Measurements from ENCODE around the gene SIGLEC11.
A peak's percentile ranks its signal among the peaks of the same experiment; 100 is the strongest.
"Not testable (repeated sequence)": the region's sequence is repeated elsewhere in the genome, so short reads cannot be mapped to it uniquely, and the experiment has no call there.

SIGLEC11 gene, protein sequence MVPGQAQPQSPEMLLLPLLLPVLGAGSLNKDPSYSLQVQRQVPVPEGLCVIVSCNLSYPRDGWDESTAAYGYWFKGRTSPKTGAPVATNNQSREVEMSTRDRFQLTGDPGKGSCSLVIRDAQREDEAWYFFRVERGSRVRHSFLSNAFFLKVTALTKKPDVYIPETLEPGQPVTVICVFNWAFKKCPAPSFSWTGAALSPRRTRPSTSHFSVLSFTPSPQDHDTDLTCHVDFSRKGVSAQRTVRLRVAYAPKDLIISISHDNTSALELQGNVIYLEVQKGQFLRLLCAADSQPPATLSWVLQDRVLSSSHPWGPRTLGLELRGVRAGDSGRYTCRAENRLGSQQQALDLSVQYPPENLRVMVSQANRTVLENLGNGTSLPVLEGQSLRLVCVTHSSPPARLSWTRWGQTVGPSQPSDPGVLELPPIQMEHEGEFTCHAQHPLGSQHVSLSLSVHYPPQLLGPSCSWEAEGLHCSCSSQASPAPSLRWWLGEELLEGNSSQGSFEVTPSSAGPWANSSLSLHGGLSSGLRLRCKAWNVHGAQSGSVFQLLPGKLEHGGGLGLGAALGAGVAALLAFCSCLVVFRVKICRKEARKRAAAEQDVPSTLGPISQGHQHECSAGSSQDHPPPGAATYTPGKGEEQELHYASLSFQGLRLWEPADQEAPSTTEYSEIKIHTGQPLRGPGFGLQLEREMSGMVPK

DNA sequence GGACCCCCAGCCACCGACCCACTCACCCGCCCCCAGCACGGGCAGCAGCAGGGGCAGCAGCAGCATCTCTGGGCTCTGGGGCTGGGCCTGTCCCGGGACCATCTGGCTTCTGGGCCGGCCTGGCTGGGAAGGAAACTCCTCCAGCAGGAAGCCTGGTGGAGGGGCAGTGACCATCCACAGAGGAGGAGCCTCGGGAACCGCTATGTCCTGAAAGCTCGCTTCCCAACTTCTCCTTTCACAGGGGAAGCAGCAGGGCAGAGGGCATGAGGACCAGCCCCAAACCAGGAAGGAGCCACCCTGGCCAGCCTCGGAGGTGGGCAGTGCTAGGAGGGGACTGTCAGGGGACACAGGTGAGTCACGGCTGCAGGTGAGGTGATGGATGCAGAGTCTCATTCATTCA, at the start of gene SIGLEC11:
Gene SIGLEC11, minus strand, starts transcription at position 193 of the 400 bp plus-strand sequence. Its CDS starts 91 bp downstream, at position 102.
- not testable (repeated sequence) for DNase-seq (ENCODE audit: low read depth in 3 of 3)

DNA sequence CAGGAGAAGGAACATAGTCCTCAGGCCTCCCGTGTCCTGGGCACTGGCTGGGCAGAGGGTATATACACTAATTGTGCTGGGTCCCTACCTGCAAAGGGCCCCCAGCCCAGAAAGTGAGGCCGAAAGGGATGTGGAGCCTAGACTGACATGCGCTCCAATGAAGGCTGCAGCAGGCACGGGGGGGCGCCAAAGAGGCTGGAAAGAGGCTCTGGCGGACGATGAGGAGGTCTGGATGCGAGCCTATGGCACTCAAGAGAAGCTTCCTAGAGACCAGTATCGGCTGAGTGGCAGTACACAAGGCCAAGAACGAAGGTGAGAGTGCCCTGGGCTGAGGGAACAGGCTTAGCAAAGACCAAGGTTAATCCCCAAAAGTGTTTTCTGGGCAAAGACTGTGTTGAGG, 47.6 kb upstream of the SIGLEC11 start:
- no peak for DNase-seq (ENCODE audit: low read depth in 3 of 3)

DNA sequence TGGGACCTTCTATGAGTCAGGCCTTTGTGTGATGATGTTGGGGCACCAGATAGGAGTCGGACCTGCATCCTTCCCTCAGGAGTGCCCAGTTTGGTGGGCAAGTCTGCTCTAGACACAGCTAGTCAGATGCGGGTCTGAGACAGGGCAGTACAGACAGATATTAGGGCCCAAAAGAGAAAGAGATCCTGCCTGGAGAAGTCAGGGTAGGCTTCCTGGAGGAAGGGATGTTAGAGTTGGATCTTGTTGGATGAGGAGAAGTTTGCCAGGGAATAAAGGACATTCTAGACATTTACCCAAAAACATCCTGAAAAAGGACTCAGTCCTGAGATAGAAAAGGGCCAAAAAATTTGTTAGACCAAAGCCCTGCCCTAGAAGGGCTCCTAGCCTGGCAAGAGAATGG, 47.0 kb upstream of the SIGLEC11 start:
- DNase-seq (ENCODE audit: low read depth in 3 of 3) = no peak

DNA sequence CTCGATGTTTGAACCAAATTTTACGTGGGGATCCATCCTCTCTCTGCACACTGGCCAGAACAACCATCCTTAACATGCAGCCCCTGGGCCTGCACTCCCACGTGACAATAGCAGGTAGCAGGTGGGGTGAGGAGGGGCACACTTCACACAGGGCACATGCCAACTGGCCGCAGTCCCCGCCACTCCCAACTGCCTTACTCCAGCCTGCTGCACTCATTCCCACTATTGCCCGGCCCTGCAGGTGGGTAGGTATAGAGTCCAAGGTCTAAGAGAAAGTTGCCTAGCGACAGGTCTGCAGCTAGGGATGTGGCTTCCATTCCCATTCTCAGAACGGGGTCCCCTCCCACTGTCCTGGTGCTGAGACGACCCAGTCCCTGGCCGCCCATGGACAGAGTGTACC, 46.2 kb upstream of the SIGLEC11 start:
- DNase-seq (ENCODE audit: low read depth in 3 of 3) = no peak

DNA sequence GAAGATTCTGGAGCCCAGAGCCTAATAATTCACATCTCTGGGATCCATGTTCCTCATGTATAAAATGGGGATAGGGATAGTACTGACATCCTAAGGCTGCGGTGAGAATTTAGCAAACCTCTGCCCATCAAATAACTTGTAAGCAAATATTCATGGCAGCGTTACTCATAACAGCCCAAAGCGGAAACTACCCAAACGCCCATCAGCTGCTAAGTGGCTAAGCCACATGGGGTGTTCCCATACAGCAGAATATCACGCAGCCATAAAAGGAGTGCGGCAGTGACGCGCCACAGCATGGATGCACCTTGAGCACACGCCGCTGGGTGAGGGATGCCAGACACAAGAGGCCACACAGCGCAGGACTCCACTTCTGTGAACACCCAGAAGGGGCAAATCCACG, 44.5 kb upstream of the SIGLEC11 start:
- DNase-seq (ENCODE audit: low read depth in 3 of 3) = no peak

DNA sequence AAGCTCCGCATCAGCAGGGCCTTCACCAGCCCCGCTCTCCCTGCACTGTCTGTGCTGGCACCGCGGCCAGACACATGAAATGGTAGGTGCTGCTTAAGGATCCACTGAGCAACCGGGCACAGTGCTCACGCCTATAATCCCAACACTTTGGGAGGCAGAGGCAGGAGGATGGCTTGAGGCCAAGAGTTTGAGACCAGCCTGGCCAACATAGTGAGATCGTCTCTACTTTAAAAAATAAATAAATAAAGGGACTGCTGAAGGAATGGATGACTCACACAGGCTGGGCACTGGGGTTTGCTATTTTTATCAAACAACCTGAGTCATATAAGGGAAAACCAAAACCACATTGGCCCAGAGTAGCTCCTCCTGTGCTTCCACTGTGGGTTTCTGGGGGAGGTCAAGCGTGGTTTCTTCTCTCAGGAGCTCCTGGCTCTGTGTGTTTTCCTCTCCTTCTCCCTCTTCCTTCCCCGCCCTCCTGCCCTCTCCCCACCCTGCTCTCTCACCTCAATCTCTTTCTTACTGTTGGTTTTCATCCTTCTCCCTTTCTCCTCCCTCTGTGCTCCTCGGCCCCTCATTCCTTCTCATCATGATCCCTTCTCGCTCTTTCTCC, 42.9 kb upstream of the SIGLEC11 start:
- DNase-seq (ENCODE audit: low read depth in 3 of 3) = peak in 1 of 3 experiments; percentile 27

DNA sequence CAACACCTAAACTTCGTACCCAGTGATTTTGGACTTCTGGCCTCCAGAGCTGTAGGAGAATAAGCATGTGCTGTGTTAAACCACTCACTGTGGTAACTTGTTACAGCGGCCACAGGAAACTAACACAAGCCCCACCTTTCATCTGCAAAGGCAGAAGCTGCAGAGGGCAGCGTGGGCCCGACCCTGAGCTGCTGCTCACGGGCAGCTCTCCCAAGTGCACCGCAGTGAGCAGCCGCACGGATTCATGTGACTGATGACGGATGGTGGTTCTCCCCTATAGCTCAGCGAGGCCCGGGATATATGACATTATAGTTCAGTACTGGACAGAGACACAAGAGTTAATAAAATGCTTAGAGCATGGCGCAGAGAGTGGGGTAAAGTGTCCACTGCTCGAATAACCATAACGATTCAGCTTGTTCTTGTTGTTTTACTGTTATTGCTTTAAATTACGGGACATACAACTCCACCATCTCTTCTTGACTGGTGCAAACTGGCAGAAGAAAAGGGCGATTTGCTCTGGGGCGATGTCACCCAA, 42.3 kb upstream of the SIGLEC11 start:
- no peak for DNase-seq (ENCODE audit: low read depth in 3 of 3)

DNA sequence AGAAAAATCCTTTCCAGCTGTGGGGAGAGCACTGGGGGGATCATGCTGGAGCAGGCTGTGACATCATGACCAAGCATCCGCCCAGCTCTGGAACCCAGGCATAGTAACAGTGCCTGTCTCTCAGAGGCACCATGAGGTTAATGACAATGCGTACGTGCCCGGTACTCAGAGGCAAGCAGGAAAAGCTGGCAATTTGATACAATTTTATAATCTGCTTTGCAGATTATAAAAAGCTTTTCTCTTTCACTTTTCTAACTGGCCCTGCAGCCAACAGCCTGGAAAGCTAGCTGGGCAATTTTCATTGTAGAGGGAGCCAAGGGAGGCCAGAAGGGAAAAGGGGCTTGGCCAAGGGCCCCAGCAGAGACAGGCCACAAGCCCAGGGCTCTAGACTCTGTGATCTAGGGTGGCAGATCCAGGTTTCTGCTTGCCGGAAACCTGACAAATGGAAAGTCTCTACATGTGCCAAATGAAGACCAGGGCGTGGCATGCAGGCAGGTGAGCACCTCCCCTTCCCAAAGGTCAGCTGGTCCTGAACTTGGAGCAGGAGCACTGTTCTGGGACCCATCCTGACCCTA, 41.5 kb upstream of the SIGLEC11 start:
- no peak for DNase-seq (ENCODE audit: low read depth in 3 of 3)

DNA sequence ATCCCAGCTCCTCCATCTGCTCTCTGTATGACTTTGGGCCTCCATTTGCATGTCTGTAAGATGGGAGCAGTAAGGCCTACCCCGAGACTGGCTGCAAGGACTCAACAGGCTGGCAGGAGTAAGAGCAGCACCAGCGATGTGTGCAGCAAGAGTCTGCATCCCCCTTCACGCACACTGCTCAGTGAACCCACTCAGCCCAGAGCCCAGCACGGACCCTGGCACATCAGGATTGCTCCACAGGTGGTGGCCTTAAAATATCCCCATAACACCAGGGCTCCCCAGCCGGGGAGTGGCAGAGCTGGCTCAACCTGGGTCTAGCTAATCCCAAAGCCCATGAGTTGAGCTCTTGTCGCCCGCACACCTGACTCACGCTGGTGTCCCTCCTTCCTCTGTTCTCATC, 40.8 kb upstream of the SIGLEC11 start:
- no peak for DNase-seq (ENCODE audit: low read depth in 3 of 3)

DNA sequence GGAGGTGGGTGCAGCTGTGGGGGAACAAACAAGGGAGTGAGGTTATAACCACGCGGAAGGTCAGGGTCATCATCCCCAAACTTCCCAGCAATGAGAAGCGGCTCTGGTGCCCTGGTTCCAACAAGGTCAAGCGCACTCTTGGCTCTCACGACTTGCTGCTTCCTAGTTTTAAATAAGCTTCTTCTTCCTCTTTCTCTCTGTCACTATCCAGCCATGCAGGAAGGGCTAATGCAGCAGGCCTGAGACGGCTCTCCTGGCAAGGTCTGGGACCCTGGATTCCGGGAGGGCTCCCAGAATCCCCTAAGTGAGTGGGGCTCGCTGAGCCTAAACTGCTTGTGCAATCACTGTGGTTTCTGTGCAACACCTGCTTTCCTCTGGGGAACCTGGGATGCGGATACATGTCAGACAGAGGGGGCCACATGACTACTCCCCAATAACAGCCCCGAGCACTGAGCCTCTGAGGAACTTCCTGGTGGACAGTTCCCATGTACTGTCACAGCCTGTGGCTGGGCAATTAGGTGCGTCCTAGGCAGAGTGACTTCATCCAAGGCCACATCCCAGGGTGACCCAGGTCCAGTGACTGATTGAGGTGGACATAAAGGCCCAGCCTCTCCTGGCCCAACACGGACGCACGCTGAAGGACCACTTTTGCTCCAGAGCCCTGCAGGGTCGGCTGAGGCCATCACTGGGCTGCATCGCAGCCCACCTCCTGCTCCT, 40.0 kb upstream of the SIGLEC11 start:
- DNase-seq (ENCODE audit: low read depth in 3 of 3) = no peak

DNA sequence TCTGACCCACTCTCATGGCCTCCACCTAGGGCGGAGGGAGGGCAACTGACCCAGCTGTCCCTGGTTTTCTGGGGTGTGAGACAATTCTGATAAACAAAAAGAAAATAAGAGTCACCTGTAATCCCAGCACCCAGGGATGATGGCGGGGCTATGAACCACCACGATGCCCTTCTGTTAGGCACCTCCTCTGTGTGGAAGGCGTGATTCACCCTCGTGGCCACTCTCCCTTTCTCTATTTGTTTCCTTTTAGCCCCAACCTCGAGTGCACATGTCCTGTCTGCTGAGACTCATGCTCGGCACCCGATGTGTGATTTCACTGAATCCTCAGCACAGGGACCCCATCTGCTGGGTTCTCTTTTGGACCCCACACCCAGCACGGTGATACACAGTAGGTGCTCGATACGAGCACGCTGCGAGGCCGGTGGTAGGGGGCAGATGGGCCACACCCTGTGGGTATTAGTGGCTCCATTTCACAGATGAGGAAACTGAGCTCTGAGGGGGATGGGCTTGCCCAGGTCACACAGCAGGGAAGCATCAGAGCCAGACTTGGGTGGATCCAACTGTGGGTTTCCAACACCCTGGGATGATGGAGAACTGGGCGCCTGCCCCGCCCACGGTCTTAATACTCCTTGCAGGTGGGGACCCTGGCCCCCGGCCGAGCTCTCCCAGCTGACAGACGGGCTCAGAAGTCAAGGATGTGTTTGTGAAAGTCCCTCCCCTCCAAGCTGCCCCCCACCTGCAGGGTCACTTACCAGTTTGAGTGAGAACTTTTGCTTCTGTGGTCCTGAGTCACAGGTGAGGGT, 39.3 kb upstream of the SIGLEC11 start:
- DNase-seq (ENCODE audit: low read depth in 3 of 3) = no peak

DNA sequence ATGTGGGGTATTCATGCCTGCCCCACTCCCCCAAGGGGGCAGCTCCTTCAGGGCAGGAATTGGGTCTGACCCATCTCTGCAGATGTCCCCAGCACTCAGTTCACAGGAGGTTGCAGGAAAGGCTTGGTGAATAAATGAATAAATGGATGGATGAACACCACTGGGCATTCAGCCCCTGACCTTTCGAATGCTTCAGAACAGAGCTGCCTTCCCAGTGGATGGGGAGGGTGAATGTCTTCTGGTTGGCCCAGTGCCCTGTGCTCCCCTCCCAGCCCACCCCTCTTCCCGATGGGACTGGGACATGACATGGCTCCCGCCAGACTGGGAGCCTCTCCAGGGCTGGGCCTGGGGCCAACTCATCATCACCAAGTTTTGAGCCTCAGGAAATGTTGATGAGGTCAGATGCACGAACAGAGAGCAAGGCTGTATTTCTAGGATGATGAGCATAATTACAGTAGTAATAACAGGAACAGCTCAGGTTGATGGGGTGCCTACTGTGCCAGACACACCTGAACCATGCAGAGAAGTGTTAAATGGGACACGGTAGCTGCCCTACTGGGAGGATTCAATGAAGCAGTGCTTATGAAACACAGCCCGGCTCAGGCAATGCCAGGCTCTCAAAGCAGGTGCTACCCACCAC, 38.5 kb upstream of the SIGLEC11 start:
- no peak for DNase-seq (ENCODE audit: low read depth in 3 of 3)

DNA sequence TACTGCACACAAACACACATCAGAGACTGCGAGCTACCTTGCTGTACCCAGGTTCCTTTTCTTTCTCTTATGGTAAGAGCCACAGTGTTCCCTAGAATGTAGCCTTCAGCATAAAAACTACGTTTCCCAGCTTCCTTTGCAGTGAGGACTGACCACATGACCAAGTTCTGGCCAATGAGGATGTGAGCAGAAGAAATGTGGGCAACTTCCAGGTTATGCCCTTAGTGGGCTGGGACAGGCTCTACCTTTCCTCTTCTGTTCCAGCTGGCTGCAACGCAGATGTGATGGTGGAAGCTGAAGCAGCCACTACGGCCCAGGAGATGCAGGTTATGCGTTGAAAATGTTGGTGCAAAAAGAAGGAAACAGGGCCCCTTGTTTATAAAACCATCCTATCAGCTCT, 36.7 kb upstream of the SIGLEC11 start:
- DNase-seq (ENCODE audit: low read depth in 3 of 3) = no peak

DNA sequence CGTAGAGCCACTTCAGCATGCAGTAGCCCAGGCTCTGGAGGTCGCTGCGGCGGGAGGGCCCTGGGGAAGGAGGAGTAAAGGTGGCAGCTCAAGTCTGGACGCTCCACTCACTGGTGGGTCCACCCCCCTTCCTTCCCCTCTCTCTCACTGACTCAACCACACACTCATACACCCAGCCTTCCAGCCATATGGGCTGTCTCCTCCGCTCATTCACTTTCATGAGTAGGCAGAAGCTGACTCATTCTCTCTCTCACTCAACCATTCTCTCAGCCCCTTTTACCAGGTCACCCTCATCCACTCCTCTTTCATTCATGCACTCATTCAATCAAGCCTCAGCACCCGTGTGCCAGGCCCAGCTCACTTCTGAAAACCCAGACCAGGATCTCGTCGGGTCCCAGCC, 27.5 kb upstream of the SIGLEC11 start:
- no peak for DNase-seq (ENCODE audit: low read depth in 3 of 3)

DNA sequence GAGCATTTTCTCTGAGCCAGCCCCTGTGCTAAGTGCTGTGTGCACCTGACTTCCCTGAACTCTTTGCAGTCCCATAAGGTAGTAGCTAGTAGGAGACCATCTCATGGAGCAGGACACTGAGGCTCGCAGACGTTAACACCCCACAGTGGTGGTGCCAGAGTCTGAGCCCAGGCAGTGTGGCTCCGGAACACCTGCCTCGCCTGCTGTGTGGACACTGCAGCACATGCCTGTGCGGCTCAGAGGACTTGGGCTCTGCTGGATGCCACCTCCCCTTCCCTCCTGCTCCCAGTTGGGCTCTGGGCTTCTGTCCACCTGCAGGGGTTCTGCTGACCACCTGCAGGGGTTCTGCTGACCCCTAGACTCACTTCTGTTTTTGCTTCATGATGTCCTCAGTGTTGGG, 27.0 kb upstream of the SIGLEC11 start:
- DNase-seq (ENCODE audit: low read depth in 3 of 3) = no peak

DNA sequence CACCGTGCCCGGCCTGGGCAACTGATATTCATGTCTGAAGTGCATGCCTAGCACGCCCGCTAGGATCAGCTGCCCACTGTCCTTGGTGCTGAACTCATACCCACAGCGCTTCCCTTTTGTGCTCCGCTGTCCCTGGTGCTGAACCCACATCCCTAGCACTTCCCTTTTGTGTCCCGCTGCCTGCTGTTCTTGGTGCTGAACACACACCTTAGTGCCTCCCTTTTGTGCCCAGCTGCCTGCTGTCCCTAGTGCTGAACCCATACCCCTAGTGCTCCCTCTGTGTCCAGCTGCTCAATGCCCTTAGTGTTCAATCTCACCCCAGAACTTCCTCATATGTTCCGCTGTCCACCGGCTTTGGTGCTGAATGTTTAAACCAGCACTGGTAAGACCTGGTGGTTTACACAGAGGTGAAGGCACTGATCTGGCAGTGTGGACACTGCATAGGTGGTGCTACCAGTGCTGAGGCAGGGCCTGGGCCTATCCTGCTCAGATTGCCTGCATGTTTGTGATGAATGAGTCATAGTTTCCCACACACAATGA, 26.3 kb upstream of the SIGLEC11 start:
- peak; percentile 48 to 75 (median 54) for DNase-seq (ENCODE audit: low read depth in 3 of 3)

DNA sequence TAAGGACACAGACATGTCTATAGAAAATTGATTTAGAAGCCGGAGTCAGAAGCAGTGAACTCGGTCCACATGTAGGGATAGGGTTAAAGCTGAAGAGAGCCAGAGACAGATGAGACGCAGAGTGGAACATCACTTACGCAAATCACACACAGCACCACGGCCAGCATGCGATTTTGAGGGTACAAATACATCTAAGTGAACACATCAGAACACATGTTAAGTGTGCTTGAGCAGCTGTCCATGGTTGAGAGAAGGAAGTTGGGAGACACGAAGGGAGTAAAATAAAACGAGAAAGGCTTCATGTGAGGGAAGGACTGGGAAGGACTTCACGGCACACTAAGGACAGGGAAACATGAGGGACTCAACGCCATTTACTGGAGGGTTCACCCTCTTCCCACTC, 25.4 kb upstream of the SIGLEC11 start:
- DNase-seq (ENCODE audit: low read depth in 3 of 3) = no peak

DNA sequence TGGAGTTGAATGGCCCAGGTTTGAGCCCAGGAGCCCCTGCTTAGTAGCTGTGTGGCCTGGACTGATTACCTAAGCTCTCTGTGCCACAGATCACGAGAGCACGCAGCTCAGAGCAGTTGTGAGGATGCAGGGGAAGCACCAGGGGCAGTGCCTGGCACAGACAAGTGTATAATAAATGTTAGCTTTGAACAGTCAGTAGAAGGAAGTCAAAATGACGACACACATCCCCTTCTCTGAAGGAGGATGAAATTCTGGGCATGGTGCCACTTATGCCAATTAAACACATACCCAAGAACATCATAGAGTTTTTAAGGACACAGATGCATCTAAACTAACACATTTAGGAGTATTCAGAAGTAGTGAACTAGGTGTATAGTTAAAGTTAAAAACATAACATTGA, 24.9 kb upstream of the SIGLEC11 start:
- DNase-seq (ENCODE audit: low read depth in 3 of 3) = no peak

DNA sequence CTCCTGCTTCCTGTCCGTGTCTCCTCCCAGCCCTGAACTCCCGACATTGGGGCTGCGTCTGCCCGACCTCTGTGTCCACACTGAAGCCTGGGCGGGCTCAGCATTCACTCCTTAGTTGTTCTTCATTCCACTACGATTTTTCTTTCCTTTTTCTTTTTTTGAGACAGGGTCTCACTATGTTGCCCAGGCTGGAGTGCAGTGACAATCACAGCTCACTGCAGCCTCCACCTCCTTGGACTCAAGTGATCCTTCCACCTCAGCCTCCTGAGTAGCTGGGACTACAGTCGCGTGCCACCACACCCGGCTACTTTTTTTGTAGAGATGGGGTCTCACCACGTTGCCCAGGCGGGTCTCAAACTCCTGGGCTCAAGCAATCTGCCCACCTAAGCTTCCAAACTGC, 23.5 kb upstream of the SIGLEC11 start:
- DNase-seq (ENCODE audit: low read depth in 3 of 3) = no peak

DNA sequence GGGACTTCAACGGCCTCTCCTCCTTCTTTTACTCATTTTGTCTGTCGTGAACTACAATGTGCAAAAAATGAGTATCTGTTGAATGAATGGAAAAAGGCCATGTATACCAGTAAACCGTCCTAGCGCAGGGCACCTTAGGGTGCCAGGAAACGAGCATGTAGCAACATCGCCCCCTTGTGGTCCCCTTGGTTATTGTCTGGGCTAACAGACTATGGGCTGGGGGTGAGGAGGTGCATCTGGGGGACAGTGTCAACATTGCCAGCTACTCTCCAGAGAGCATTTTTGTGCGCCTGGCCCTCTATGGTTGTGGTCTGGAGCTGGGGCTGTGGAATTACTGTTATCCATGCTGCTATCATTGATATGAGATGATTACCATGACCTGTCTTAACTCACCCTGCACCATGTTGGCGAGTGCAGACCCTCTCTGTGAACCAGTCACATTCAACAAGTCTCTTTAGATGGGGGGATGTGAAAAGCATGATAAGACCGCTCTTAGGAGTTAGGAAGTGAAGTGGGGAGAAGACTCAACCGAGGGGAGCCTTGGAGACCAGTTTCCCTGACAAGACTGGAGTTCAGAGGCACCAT, 22.8 kb upstream of the SIGLEC11 start:
- DNase-seq (ENCODE audit: low read depth in 3 of 3) = peak; percentile 62 to 81 (median 73)
